Gastroesophageal sphincter (tissue), 3 donors: ENCODE measurements around the gene PNRC1.
A peak's percentile ranks its signal among the peaks of the same experiment; 100 is the strongest.

Experiments
- EP300 ChIP-seq: sonication (generic); formaldehyde crosslinking; IDR thresholded peaks from one replicate; pipeline ENCODE4 v1.6.1; 2017; ENCODE audit warnings: antibody characterized with exemption, mild to moderate bottlenecking
- POLR2AphosphoS5 ChIP-seq: sonication (generic); formaldehyde crosslinking; IDR thresholded peaks from one replicate; pipeline ENCODE4 v1.6.1; 2017; ENCODE audit warnings: antibody characterized with exemption
- TF ChIP-seq, protein P1 (sequence below), 4 experiments: fragments of 200-600 bp in 2 of 4; fragments of 450-650 bp in 2 of 4; sonication (generic) in 1 of 4; IDR thresholded peaks; one replicate each; pipeline ENCODE4 v1.5.1; 2017 to 2019; ENCODE audit warnings: antibody characterized with exemption in 4 of 4, mild to moderate bottlenecking in 2 of 4, moderate library complexity in 2 of 4

DNA sequence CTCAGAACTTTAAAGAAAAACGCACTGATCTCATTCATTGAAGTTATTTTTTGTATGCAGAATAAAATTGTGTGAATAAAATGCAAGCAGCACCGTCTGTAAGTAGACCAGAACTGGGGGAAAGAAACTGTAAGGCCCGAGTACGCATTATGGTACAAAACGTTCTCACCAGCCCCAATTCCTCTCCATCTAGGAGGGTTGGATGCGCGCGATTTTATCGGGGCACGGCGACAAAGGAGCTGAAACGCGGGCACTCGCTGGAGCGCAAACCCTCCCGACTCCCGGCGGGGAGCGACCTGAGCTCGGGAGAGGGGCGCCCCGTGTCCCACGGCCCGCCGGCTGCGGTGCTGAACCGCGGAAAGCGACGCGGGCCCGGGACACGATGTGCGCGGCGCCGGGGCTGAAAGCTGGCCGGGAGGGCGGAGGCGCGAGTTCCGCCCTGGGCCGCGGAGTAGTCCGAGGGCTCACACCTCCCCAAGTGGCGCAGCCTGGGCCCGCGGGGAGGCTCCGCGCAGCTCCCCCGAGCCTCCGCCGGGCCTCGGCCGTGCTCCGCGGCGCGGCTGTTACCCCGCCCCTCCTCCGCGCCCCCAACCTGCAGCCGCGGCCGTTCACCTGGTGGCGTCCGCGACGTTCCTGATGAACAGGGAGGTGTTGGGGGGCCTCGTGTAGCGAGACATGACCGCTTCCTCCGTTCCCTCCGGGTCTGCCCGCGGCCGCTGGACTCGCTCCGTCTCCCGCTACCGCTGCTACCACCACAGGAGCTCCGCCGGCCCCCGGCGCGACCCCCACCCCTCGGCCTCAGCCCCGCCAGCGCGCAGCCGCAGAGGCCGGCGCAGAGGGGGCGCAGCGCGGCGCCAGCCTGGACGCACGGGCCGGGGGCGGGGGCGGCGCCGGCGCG is 36.9 kb downstream of the PNRC1 start, which contains the start of gene SRSF12:
- TF ChIP-seq, protein P1, sequence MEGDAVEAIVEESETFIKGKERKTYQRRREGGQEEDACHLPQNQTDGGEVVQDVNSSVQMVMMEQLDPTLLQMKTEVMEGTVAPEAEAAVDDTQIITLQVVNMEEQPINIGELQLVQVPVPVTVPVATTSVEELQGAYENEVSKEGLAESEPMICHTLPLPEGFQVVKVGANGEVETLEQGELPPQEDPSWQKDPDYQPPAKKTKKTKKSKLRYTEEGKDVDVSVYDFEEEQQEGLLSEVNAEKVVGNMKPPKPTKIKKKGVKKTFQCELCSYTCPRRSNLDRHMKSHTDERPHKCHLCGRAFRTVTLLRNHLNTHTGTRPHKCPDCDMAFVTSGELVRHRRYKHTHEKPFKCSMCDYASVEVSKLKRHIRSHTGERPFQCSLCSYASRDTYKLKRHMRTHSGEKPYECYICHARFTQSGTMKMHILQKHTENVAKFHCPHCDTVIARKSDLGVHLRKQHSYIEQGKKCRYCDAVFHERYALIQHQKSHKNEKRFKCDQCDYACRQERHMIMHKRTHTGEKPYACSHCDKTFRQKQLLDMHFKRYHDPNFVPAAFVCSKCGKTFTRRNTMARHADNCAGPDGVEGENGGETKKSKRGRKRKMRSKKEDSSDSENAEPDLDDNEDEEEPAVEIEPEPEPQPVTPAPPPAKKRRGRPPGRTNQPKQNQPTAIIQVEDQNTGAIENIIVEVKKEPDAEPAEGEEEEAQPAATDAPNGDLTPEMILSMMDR (IDR thresholded peaks at IDR 0.05): peak in 2 of 4 experiments; percentile 25 to 29
- TF ChIP-seq EP300 (no peak), POLR2AphosphoS5 (no peak)
